ENCODE data around the gene KLRC3.

Gene KLRC3

DNA sequence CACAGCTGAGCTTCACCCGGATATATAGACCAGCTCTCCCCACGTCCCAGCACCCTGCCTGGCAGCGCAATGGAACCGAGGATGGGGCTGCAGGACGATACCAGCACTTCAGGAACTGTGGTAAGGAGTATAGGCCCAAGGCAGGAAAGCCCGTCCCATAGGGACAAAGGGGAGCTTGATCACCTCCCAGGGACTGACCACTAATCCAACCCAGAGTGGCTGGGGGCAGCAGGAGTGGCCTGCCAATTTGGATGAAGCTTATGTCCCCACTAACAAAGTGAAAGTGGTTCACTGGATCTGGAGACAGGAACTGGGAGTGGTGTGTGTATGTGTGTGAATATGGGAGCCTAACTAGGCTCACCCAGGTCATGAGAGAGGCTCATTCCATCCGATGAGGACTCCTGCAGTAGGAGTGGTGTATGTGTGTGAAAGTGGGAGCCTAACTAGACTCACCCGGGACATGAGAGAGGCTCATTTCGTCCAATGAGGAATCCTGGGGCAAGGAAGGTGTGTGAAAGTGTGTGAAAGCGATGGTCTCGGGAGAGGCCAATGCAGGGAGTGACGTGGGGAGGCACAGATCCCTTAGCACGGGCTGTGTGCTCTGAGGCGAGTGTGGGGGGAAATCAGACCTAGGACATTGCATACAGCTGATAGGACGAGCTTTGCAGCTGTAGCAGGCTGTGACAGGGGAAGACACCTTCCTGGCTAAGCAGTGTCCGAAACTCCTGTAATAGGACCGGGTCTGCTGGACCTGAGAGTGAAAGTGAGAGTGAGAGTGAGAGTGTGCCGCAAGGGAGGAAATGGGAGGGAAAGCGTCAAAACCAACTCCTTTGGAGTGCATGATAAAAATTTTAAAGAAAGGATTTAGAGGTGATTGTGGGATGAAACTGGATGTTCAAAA is 56.2 kb downstream of the KLRC3 start:
- no peaks in the 10 kb centered on the region for H3K27me3 ChIP-seq (ENCODE audit: control insufficient read depth, insufficient read depth, low read length)

DNA sequence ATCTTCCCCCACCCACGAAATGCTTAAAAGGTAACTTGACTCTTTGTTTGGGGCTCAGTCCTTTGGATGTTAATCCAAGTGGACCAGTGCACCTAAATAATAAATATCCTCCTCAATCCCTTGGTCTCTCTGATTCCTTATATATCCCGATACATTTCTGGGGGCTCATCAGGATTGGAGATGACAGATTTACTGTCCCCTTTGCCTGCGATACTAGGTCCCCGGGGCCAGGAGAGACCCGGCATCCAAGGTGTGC is 56.8 kb downstream of the KLRC3 start:
- H3K4me3 ChIP-seq (ENCODE audit: low read length), result peak overlapping the region; percentile 93

More for the DNA sequence above, 56.2 kb downstream of the KLRC3 start:
- peak overlapping the region; percentile 77 for H3K9ac ChIP-seq (ENCODE audit: low read length)
- peak overlapping the region; percentile 93 for H3K4me3 ChIP-seq (ENCODE audit: low read length)
- peak overlapping the region; percentile 96 for H3K27ac ChIP-seq (ENCODE audit: low read depth, low read length)
- peaks cover 11% of the 10 kb centered on the region for H3K4me1 ChIP-seq (ENCODE audit: control insufficient read depth, insufficient read depth, low read length)
- H3K36me3 ChIP-seq (ENCODE audit: control insufficient read depth, insufficient read depth, low read length), result no peaks in the 10 kb centered on the region

DNA sequence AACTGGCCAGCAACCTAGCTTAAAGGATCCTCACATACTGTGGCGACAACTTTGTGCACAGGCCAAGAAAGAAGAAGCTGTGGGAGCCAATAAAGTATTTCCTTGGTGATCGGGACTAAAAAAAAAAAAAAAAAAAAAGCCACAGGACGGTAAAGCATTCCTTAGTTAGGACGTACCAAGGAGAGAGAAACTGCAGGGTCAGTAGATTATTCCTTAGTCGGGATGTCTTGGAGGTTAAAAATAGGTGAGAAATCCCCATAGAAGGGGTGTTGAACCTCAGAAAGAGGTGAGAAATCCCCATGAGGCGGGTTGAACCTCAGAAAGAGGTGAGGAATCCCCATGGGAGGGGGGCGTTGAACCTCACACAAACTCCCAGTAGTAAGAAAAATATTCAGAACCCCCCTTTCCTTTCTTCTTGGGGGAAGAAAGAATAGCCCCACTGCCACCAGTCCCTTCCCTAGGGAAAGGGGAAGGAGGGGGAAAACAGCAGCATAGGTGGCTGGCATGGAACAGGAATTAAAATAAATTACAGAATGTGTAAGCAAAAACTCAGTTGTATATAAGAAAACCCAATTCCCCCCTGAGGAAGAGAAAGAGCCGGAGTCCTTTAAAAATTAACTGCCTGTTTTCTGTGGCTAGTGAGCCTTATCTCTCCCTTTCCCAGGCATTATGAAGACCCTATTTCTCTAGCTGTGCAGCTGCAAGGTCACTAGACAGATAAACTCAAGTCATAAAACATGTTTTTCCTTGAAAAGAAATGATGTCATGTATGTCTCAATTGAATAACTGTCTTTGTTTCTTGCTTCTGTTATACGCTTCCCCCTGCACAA is 57.4 kb downstream of the KLRC3 start:
- Histone ChIP-seq H3K36me3 (ENCODE audit: control insufficient read depth, insufficient read depth, low read length) (no peaks in the 10 kb centered on the region), H3K9ac (ENCODE audit: low read length) (no peak overlapping the region), H3K27me3 (ENCODE audit: control insufficient read depth, insufficient read depth, low read length) (no peaks in the 10 kb centered on the region), H3K4me1 (ENCODE audit: control insufficient read depth, insufficient read depth, low read length) (peaks cover 11% of the 10 kb centered on the region), H3K4me3 (ENCODE audit: low read length) (peak overlapping the region; percentile 93), H3K27ac (ENCODE audit: low read depth, low read length) (peak overlapping the region; percentile 96)

More for the DNA sequence above, 56.8 kb downstream of the KLRC3 start:
- Histone ChIP-seq H3K4me1 (ENCODE audit: control insufficient read depth, insufficient read depth, low read length) (peaks cover 11% of the 10 kb centered on the region), H3K27me3 (ENCODE audit: control insufficient read depth, insufficient read depth, low read length) (no peaks in the 10 kb centered on the region), H3K27ac (ENCODE audit: low read depth, low read length) (peak overlapping the region; percentile 96), H3K9ac (ENCODE audit: low read length) (peak overlapping the region; percentile 77), H3K36me3 (ENCODE audit: control insufficient read depth, insufficient read depth, low read length) (no peaks in the 10 kb centered on the region)

DNA sequence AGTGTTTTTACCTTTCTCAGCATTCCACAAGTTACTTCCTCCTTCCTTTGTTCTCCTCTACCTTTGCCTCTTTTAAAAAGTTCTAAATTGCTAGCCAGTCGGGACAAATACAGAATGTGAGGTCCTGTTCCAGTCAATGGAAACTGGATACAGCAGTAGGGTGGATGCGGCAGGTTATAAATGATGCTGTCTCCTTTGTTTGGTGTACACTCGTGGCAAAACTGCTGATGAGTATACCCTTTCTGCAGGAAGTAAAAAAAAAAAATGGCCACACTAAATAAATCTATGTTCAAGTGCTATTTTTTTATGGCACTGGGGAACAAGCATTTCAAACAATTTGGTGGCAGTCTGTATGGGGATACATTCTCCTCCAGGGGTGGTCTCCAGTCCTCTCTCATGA is 58.1 kb downstream of the KLRC3 start:
- H3K9ac ChIP-seq (ENCODE audit: low read length), result no peak overlapping the region
- H3K36me3 ChIP-seq (ENCODE audit: control insufficient read depth, insufficient read depth, low read length), result no peaks in the 10 kb centered on the region
- H3K27ac ChIP-seq (ENCODE audit: low read depth, low read length), result peak overlapping the region; percentile 96
- no peak overlapping the region for H3K4me3 ChIP-seq (ENCODE audit: low read length)
- H3K27me3 ChIP-seq (ENCODE audit: control insufficient read depth, insufficient read depth, low read length), result no peaks in the 10 kb centered on the region
- H3K4me1 ChIP-seq (ENCODE audit: control insufficient read depth, insufficient read depth, low read length), result peaks cover 11% of the 10 kb centered on the region
